ENCODE data around the gene TPSB2.
"Not testable (repeated sequence)": the region's sequence is repeated elsewhere in the genome, so short reads cannot be mapped to it uniquely, and the experiment has no call there.

Gene TPSB2

DNA sequence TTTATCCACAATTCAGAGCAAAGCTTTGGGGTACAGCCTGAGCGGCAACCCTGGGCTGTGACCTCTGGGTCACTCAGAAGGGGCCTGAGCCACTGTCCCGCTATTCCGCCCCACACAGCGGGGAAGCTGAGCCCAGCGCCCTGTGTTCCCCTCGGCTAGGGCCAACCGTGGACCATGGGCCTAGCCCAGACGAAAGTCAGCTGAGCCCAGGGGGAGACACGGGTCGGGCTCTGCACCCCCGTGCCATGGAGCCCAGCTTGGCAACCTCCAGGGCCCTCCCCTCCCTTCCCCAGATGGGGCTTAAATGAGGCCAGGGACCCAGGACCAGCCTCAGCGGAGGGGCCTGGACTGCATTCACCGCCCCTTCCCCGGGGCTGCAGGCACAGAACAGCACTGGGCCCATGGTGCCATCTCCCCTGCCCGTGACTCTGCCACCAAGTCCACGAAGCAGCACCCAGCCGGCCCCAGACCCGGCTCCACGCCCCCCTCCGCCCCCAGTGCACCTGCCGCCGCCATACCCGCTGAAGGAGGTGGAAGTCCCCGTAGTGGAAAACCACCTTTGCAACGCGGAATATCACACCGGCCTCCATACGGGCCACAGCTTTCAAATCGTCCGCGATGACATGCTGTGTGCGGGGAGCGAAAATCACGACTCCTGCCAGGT lies 27.7 kb upstream of the TPSB2 start:
- Histone ChIP-seq H4K20me1 (ENCODE audit: control insufficient read depth, insufficient read depth, low read depth, low read length) (no peaks in the 10 kb centered on the region), H3K9me2 (replicated peaks; ENCODE audit: control insufficient read depth, low read length) (no peaks in the 10 kb centered on the region), H3F3A (ENCODE audit: control insufficient read depth, insufficient read depth) (no peaks in the 10 kb centered on the region), H3K4me1 (ENCODE audit: control insufficient read depth, low read length) (no peaks in the 10 kb centered on the region), H3K27ac (ENCODE audit: low read depth, low read length) (no peak overlapping the region), H3K79me2 (ENCODE audit: control insufficient read depth, low read length) (no peaks in the 10 kb centered on the region), H3K4me3 (ENCODE audit: low read length) (no peak overlapping the region), H3K9me3 (ENCODE audit: control insufficient read depth, insufficient read depth, low read length) (no peaks in the 10 kb centered on the region), H3K27me3 (ENCODE audit: control insufficient read depth, low read length) (peaks cover 5% of the 10 kb centered on the region; the same call in 1 of the 2 replicates), H3K36me3 (ENCODE audit: control insufficient read depth, low read length) (no peaks in the 10 kb centered on the region), H3K4me2 (ENCODE audit: low read length) (no peak overlapping the region)
- TF ChIP-seq, protein P1, sequence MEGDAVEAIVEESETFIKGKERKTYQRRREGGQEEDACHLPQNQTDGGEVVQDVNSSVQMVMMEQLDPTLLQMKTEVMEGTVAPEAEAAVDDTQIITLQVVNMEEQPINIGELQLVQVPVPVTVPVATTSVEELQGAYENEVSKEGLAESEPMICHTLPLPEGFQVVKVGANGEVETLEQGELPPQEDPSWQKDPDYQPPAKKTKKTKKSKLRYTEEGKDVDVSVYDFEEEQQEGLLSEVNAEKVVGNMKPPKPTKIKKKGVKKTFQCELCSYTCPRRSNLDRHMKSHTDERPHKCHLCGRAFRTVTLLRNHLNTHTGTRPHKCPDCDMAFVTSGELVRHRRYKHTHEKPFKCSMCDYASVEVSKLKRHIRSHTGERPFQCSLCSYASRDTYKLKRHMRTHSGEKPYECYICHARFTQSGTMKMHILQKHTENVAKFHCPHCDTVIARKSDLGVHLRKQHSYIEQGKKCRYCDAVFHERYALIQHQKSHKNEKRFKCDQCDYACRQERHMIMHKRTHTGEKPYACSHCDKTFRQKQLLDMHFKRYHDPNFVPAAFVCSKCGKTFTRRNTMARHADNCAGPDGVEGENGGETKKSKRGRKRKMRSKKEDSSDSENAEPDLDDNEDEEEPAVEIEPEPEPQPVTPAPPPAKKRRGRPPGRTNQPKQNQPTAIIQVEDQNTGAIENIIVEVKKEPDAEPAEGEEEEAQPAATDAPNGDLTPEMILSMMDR (IDR thresholded peaks at IDR 0.05; ENCODE audit: low read depth, low read length, poor library complexity, severe bottlenecking): no peak
- TF ChIP-seq EZH2phosphoT487 (IDR thresholded peaks at IDR 0.05; ENCODE audit: borderline replicate concordance, low read length): no peak

DNA sequence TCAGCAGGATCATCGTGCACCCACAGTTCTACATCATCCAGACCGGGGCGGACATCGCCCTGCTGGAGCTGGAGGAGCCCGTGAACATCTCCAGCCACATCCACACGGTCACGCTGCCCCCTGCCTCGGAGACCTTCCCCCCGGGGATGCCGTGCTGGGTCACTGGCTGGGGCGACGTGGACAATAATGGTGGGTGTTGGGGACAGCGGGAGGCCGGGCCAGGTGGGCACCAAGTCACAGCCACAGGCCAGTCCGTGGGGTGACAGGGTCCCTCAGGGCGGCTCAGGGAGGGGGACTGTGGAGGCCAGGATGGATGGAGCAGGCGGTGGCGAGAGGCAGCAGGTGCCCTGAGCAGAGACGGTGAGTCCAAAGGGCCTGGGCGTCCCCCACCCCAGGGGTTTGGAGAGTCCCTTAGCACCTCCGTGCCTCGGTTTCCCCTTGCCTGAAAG lies 26.9 kb upstream of the TPSB2 start:
- TF ChIP-seq EZH2phosphoT487 (IDR thresholded peaks at IDR 0.05; ENCODE audit: borderline replicate concordance, low read length): no peak
- TF ChIP-seq, protein P1 (IDR thresholded peaks at IDR 0.05; ENCODE audit: low read depth, low read length, poor library complexity, severe bottlenecking): no peak
- Histone ChIP-seq H3K9me3 (ENCODE audit: control insufficient read depth, insufficient read depth, low read length) (no peaks in the 10 kb centered on the region), H3K4me2 (ENCODE audit: low read length) (no peak overlapping the region), H3K36me3 (ENCODE audit: control insufficient read depth, low read length) (no peaks in the 10 kb centered on the region), H3K79me2 (ENCODE audit: control insufficient read depth, low read length) (no peaks in the 10 kb centered on the region), H4K20me1 (ENCODE audit: control insufficient read depth, insufficient read depth, low read depth, low read length) (no peaks in the 10 kb centered on the region), H3K4me1 (ENCODE audit: control insufficient read depth, low read length) (no peaks in the 10 kb centered on the region), H3K27me3 (ENCODE audit: control insufficient read depth, low read length) (peaks cover 5% of the 10 kb centered on the region; the same call in 1 of the 2 replicates), H3K4me3 (ENCODE audit: low read length) (no peak overlapping the region), H3F3A (ENCODE audit: control insufficient read depth, insufficient read depth) (no peaks in the 10 kb centered on the region), H3K9me2 (replicated peaks; ENCODE audit: control insufficient read depth, low read length) (no peaks in the 10 kb centered on the region), H3K27ac (ENCODE audit: low read depth, low read length) (no peak overlapping the region)

DNA sequence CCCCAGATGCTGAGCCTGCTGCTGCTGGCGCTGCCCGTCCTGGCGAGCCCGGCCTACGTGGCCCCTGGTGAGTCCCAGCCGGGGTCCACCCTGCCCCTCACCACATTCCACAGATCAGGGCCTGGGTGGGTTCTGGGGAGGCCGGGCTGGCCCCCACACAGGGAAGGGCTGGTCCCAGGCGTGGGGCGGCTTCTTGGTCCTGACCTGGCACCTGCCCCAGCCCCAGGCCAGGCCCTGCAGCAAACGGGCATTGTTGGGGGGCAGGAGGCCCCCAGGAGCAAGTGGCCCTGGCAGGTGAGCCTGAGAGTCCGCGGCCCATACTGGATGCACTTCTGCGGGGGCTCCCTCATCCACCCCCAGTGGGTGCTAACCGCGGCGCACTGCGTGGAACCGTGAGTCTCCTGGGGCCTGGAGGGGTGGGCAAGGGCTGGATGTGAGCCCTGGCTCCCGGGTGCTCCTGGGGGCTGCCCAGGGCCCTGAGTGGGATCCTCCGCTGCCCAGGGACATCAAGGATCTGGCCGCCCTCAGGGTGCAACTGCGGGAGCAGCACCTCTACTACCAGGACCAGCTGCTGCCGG lies 26.4 kb upstream of the TPSB2 start:
- not testable (repeated sequence) for H3K9me3 ChIP-seq (ENCODE audit: control insufficient read depth, insufficient read depth, low read length); H3F3A ChIP-seq (ENCODE audit: control insufficient read depth, insufficient read depth); H3K79me2 ChIP-seq (ENCODE audit: control insufficient read depth, low read length); H3K4me3 ChIP-seq (ENCODE audit: low read length); H3K27me3 ChIP-seq (ENCODE audit: control insufficient read depth, low read length); H3K27ac ChIP-seq (ENCODE audit: low read depth, low read length); H3K4me2 ChIP-seq (ENCODE audit: low read length); H3K36me3 ChIP-seq (ENCODE audit: control insufficient read depth, low read length); H4K20me1 ChIP-seq (ENCODE audit: control insufficient read depth, insufficient read depth, low read depth, low read length); H3K9me2 ChIP-seq (replicated peaks; ENCODE audit: control insufficient read depth, low read length); H3K4me1 ChIP-seq (ENCODE audit: control insufficient read depth, low read length)

DNA sequence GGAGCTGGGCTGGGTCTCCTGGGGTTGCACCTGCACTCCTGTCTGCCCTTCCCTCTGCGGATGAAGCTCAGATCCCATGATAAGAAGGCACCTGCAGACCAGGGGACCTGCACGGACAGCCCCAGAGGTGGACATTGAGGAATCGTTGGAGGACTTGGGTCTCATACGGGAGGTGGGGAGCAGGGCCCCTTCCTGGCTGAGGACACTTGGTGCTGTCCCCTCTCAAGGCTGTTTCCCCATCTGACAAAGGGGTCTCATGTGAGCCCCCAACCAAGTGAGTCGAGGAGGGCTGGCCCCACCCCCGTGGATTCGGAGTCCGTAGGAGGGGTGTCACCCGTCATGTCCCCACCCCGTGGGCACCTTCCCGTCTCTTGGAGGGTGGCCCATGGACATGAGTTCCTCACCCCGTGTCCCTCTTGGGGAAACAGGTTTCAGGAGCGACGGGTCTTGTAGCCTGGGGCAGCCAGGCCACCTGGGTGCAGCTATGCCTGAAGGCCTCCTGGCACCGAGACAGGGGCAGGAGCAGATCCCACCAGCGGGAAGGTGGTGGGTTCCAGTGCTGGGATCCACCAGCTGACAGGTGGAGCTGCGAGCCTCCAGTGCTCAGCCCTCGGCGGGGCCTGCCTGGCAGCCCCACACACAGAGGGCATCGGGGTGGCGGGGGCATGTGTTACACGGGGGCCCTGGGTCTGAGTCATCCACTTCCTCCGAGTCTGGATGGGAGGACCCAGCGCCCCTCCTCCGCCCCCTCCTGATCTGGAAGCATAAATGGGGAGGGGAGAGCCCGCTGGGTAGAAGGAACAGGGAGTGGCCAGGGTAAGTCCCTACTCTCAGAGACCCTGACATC lies 25.5 kb upstream of the TPSB2 start, which contains the start of gene TPSD1:
Gene TPSD1 (plus strand): TSS at position 794 of the 847 bp plus-strand sequence. CDS start 212 bp downstream, outside the sequence.
- not testable (repeated sequence) for H3K36me3 ChIP-seq (ENCODE audit: control insufficient read depth, low read length); H3K27ac ChIP-seq (ENCODE audit: low read depth, low read length); H3K4me1 ChIP-seq (ENCODE audit: control insufficient read depth, low read length); H3K4me3 ChIP-seq (ENCODE audit: low read length); H3K4me2 ChIP-seq (ENCODE audit: low read length); H3K9me2 ChIP-seq (replicated peaks; ENCODE audit: control insufficient read depth, low read length); H4K20me1 ChIP-seq (ENCODE audit: control insufficient read depth, insufficient read depth, low read depth, low read length); H3K9me3 ChIP-seq (ENCODE audit: control insufficient read depth, insufficient read depth, low read length); H3K79me2 ChIP-seq (ENCODE audit: control insufficient read depth, low read length); H3K27me3 ChIP-seq (ENCODE audit: control insufficient read depth, low read length); H3F3A ChIP-seq (ENCODE audit: control insufficient read depth, insufficient read depth)

DNA sequence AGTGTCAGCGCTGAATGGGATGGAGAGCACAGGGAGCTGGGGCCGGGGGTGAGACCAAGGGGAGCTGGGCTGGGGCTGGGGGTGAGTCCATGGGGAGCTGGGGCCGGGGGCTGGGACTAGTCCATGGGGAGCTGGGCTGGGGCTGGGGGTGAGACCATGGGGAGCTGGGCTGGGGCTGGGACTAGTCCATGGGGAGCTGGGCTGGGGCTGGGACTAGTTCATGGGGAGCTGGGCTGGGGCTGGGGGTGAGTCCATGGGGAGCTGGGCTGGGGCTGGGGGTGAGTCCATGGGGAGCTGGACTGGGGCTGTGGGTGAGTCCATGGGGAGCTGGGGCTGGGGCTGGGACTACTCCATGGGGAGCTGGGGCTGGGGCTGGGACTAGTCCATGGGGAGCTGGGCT lies 24.8 kb upstream of the TPSB2 start:
- not testable (repeated sequence) for H3K79me2 ChIP-seq (ENCODE audit: control insufficient read depth, low read length); H3K9me2 ChIP-seq (replicated peaks; ENCODE audit: control insufficient read depth, low read length); H3F3A ChIP-seq (ENCODE audit: control insufficient read depth, insufficient read depth); H3K4me1 ChIP-seq (ENCODE audit: control insufficient read depth, low read length); H3K36me3 ChIP-seq (ENCODE audit: control insufficient read depth, low read length); H3K4me2 ChIP-seq (ENCODE audit: low read length); H4K20me1 ChIP-seq (ENCODE audit: control insufficient read depth, insufficient read depth, low read depth, low read length); H3K9me3 ChIP-seq (ENCODE audit: control insufficient read depth, insufficient read depth, low read length); H3K4me3 ChIP-seq (ENCODE audit: low read length); H3K27me3 ChIP-seq (ENCODE audit: control insufficient read depth, low read length); H3K27ac ChIP-seq (ENCODE audit: low read depth, low read length)

DNA sequence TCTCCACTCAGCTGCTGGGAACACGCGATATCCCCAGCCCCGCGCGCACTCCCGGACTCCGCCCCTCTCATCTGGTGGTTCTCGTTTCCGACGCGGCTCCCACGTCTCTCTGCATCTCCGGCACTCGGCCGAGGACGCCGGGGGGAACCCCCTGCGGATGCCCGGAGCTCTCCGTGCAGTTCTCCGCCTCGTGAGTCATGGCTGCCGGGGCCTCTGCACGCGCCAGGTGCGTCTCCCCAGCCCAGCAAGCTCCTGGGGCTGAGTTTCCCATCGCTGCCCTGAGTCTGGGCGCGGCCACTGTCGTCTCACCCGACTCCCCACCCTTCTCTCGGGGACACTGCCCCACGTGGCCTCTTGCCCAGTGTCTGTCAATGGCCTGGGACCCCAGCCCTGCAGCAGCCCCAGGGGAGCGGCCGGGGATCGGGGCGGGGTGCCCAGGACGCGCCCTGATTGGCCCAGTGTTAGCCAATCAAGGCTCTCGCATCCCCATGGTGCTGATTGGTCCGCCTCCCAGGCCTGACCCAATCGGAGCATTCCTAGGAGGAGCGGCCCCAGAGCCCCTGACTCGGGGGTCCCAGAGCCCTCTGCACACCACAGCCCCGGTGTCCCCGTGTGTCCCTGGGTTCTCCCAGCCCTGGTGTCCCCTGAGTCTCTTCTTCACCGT lies 23.8 kb upstream of the TPSB2 start:
- H3K4me2 ChIP-seq (ENCODE audit: low read length); H3F3A ChIP-seq (ENCODE audit: control insufficient read depth, insufficient read depth); H3K4me1 ChIP-seq (ENCODE audit: control insufficient read depth, low read length); H3K79me2 ChIP-seq (ENCODE audit: control insufficient read depth, low read length); H4K20me1 ChIP-seq (ENCODE audit: control insufficient read depth, insufficient read depth, low read depth, low read length); H3K4me3 ChIP-seq (ENCODE audit: low read length); H3K27ac ChIP-seq (ENCODE audit: low read depth, low read length); H3K9me3 ChIP-seq (ENCODE audit: control insufficient read depth, insufficient read depth, low read length); H3K36me3 ChIP-seq (ENCODE audit: control insufficient read depth, low read length); H3K27me3 ChIP-seq (ENCODE audit: control insufficient read depth, low read length); H3K9me2 ChIP-seq (replicated peaks; ENCODE audit: control insufficient read depth, low read length): not testable (repeated sequence)

Data from DOHH2 (cell line).